GM12873 (cell line): ENCODE measurements around the gene NUF2.

Experiments used
- TF ChIP-seq, protein P1 (sequence below): IDR thresholded peaks from 2 replicates; pipeline ENCODE4 v1.5.1; 2012; ENCODE audit warnings: low read depth, mild to moderate bottlenecking, moderate library complexity, low read length, control low read depth; ENCODE audit not compliant: insufficient read depth; ENCODE audit errors: missing control alignments

Gene NUF2

DNA sequence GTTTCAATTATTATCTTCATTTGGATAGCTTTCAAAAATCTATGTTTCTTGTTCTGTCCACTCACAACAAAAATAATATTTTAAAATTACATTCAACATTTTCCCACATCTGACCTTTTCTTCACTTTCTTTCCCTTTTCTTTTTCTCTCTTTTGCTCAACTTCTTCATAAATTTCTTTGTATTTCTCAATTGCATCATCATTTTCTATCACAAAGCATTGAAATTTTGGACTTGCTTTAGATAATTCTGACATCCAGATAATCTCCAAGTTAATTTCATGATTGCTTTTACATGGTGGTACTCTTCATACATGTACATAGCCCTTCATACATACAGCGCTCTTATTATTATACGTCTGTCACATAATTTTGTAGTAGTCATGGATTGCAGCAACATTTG lies 30.2 kb downstream of the NUF2 start:
- TF ChIP-seq, protein P1, sequence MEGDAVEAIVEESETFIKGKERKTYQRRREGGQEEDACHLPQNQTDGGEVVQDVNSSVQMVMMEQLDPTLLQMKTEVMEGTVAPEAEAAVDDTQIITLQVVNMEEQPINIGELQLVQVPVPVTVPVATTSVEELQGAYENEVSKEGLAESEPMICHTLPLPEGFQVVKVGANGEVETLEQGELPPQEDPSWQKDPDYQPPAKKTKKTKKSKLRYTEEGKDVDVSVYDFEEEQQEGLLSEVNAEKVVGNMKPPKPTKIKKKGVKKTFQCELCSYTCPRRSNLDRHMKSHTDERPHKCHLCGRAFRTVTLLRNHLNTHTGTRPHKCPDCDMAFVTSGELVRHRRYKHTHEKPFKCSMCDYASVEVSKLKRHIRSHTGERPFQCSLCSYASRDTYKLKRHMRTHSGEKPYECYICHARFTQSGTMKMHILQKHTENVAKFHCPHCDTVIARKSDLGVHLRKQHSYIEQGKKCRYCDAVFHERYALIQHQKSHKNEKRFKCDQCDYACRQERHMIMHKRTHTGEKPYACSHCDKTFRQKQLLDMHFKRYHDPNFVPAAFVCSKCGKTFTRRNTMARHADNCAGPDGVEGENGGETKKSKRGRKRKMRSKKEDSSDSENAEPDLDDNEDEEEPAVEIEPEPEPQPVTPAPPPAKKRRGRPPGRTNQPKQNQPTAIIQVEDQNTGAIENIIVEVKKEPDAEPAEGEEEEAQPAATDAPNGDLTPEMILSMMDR, result no peak

DNA sequence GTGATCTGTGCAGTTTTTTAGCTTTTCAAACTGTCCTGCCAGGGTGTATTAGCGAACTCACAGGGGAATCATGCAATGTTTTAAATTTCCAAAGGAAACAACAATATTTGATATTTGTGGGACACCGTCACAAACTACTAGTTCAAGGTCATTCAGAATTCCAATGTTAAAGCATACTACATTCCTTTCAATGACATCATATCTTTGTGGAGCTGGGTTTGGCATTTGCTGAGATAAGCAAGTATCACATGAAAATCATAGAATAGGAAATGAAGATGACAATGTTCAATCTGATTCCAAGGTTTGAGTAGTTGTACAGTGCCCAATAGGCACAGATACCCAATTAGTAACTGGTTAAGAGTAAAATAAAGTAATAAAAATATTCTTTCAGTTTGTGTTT lies 35.6 kb downstream of the NUF2 start:
- TF ChIP-seq, protein P1, result no peak

DNA sequence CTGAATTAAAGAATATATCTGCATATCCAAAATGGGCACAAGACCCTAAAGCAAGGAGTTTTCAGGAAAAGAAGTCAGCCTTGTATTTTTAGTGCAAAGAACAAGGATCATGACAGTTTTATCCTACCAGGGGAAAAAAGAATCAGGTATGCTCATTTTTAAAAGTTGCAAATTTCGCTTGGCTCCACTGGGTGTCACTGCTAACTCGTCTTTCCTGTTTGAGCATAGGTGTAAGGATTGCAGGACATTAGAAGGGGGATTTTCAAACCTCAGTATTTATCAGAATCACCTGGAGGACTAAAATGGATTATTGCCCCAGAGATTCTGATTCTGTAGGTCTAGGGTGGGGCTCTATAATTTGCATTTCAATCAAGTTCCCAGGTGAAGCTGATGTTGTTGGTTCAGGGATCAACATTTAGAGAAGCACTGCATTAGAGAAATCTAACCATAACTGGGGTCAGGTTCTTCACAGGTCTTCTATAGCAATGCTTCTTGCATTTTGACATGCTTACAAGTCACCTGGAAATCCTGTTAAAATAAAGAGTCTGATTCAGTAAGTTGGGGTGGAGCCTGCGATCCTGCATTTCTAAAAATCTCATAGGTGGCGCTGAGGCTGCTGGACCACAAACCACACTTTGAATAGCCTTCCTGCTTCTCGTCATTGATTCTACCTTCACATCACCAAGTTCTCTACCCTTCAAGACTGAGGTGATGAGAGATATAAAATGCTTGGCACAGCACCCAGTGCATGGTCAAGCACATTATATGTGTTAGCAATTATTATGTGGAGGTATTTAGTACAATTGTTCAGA lies 39.6 kb downstream of the NUF2 start:
- TF ChIP-seq, protein P1, result peak; percentile 50

DNA sequence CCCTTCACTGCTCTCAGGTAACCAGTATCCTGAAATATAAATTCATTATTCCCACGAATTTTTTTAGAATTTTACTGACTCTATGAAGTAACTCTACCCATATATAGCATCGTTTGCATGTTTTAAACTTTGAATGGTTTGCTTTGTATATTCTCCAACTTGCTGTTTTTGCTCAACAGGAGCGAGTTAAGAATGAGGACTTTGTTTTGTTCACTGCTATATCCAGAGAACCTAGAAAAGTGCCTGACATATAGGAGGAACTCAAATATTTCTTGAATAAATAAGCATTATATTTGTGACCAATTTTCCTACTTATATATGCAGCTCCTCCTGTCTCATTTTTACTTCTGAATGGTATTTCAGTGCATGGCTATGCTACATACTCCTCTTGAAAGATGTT lies 43.4 kb downstream of the NUF2 start:
- TF ChIP-seq, protein P1, result no peak

DNA sequence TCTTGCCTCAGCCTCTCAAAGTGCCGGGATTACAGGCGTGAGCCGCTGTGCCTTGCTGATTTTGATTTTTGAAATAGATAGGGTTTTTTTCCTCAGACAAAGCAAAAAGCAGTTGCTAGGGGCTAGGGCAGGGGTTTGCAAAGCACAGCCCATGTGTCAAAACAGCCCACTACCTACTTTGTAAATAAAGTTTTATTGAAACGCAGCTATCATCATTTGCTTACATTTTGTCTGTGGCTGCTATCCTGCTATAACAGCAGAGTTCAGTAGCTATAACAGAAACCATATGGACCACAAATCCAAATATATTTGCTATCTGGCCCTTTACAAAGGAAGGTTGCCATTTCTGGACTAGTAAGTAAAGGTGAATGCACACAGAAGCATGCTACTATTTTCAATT lies 44.8 kb downstream of the NUF2 start:
- TF ChIP-seq, protein P1, result no peak

DNA sequence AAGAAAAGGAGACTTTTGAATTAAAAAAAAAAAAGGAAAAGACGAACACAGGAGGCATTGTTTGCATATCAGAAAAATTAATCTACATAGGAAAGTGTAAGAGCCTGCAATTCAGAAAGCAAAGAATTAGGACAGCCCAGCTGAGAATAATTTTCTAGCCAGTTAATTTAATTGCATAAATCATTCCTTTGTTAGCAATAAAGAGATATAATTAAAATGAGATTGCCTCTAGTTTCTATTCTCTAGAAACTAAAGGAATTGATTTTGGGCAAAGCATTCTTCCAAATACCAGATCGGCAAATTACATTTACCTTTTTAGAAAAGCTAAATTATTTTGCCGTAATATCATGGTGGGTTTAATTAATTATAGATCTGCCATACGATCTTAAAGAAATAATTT lies 46.0 kb downstream of the NUF2 start:
- TF ChIP-seq, protein P1, result no peak

DNA sequence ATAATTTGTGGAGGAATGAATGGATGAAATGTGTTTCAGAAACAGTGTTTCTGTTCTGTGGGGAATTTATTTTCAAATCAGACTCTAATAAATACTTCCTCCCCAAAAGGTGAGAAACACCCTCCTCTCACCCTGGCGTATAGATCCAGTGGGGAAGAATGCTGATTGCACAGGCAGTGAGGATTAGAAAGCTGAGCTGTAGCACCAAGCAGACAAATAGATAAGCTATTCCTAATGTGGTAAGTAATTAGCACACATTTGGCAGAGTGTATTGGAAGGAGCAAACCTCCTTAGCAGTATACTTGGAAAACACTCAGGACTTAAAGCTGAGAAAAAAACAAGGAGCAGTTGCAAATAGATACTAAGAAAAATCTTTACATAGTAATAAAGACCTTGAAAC lies 50.8 kb downstream of the NUF2 start:
- TF ChIP-seq, protein P1, result no peak
